ENCODE results near the gene KAZN.

GRCh38 chr1:14944471-14944985 lies 346.0 kb downstream of the KAZN start:
- TF ChIP-seq GATA3 (IDR thresholded peaks at IDR 0.05; ENCODE audit: low read depth, low read length) (no peak), GATA2 (IDR thresholded peaks at IDR 0.05; ENCODE audit: low read depth, low read length) (no peak)

All from SH-SY5Y (cell line).